K562 (cell line): ENCODE results near the gene IGLON5. TPM values are rescaled to one million over a fixed set of nuclear protein-coding genes. Genes with fewer than 3 reads are reported as not detected.

Experiments used
- HDAC1 ChIP-seq, 2 experiments: fragments of 450-650 bp; IDR thresholded peaks; 2 replicates each; pipeline ENCODE4 v1.6.1; 2016 to 2017; ENCODE audit warnings: inconsistent platforms in 1 of 2, mild to moderate bottlenecking in 1 of 2, moderate library complexity in 1 of 2
- HOXB6 ChIP-seq: fragments of 250-450 bp; sonication (Bioruptor Pico); IDR thresholded peaks from 2 replicates; pipeline ENCODE4 v1.5.1; 2022; ENCODE audit warnings: mild to moderate bottlenecking, borderline replicate concordance
- KLF13 ChIP-seq: fragments of 450-650 bp; IDR thresholded peaks from 2 replicates; pipeline ENCODE4 v1.6.1; 2016; ENCODE audit warnings: missing genetic modification characterization, low read depth, mild to moderate bottlenecking, missing compliant biosample characterization, moderate library complexity, borderline replicate concordance
- MCM5 ChIP-seq: fragments of 450-650 bp; IDR thresholded peaks from 2 replicates; pipeline ENCODE4 v1.6.1; 2016; ENCODE audit warnings: low read depth
- NR2C1 ChIP-seq, 2 experiments: fragments of 450-650 bp; IDR thresholded peaks; 2 replicates each; pipeline ENCODE4 v1.6.1; 2017; ENCODE audit warnings: mild to moderate bottlenecking in 2 of 2, antibody characterized with exemption in 1 of 2, inconsistent platforms in 1 of 2, missing compliant biosample characterization in 1 of 2, missing genetic modification characterization in 1 of 2
- RB1 ChIP-seq: fragments of 450-650 bp; IDR thresholded peaks from 2 replicates; pipeline ENCODE4 v1.6.1; 2017; ENCODE audit warnings: low read depth, mild to moderate bottlenecking
- SAP30 ChIP-seq: fragments of 200-600 bp; sonication (generic); IDR thresholded peaks from 2 replicates; pipeline ENCODE4 v1.6.1; 2012; ENCODE audit warnings: borderline replicate concordance, low read depth, mild to moderate bottlenecking, moderate library complexity, low read length, control low read depth, inconsistent platforms; ENCODE audit not compliant: insufficient read depth, poor library complexity, severe bottlenecking
- ZKSCAN3 ChIP-seq: fragments of 250-450 bp; sonication (Bioruptor Pico); IDR thresholded peaks from 2 replicates; pipeline ENCODE4 v1.4.0; 2020
- ZNF644 ChIP-seq: fragments of 200-800 bp; sonication (Bioruptor generic); IDR thresholded peaks from 2 replicates; pipeline ENCODE4 v1.6.1; 2016; ENCODE audit warnings: low read depth, missing genetic modification characterization, missing compliant biosample characterization
- polyA plus RNA-seq, 8 experiments: library from polyadenylated mRNA; depleted of rRNA in 4 of 8; stranded (reverse) in 5 of 8; unstranded in 3 of 8; fragments of >200 nt; fragmentation: Nextera tagmentation in 2 of 8; fragmentation: Illumina TruSeq in 1 of 8; extraction: Ambion mirVana in 2 of 8; extraction: Trizol in 1 of 8; gene quantifications; 2 replicates each; pipeline versions ENCODE4 v1.2.1 to v1.2.3, GENCODE V29; 2011 to 2014; ENCODE audit warnings: inconsistent platforms in 1 of 8, missing spikeins in 1 of 8
- total RNA-seq, 7 experiments: library from RNA; depleted of rRNA in 6 of 7; stranded (reverse); fragments of >200 nt in 6 of 7; fragmentation: Illumina TruSeq in 2 of 7; extraction: Trizol in 2 of 7; gene quantifications; 2 replicates each; pipeline versions ENCODE4 v1.2.1 to v1.2.3, GENCODE V29; 2011 to 2021; ENCODE audit warnings: low replicate concordance in 1 of 7
- TF ChIP-seq, protein P1 (sequence below): fragments of 450-650 bp; IDR thresholded peaks from 2 replicates; pipeline ENCODE4 v1.6.1; 2016; ENCODE audit warnings: borderline replicate concordance
- TF ChIP-seq, protein P2 (sequence below): sonication (generic); formaldehyde crosslinking; IDR thresholded peaks from 2 replicates; pipeline ENCODE4 v1.9.0; 2022; ENCODE audit warnings: mild to moderate bottlenecking, missing genetic modification reagents
- TF ChIP-seq, protein P3 (sequence below): fragments of 450-650 bp; conservative IDR thresholded peaks from 2 replicates; pipeline ENCODE4 v1.6.1; 2016; ENCODE audit warnings: missing genetic modification characterization, low read depth, mild to moderate bottlenecking, missing compliant biosample characterization, moderate library complexity
- TF ChIP-seq, protein P4 (sequence below): sonication (generic); formaldehyde crosslinking; IDR thresholded peaks from 2 replicates; pipeline ENCODE4 v1.8.0; 2022; ENCODE audit warnings: missing genetic modification reagents, mild to moderate bottlenecking, borderline replicate concordance
- TF ChIP-seq, protein P5 (sequence below): fragments of 450-650 bp; IDR thresholded peaks from 2 replicates; pipeline ENCODE4 v1.6.1; 2016; ENCODE audit warnings: low read depth, mild to moderate bottlenecking, moderate library complexity
- TF ChIP-seq, protein P6 (sequence below): fragments of 450-650 bp; IDR thresholded peaks from 2 replicates; pipeline ENCODE4 v1.6.1; 2017; ENCODE audit warnings: antibody characterized with exemption, mild to moderate bottlenecking

Gene IGLON5
- total and polyA plus RNA-seq, 9 of the 15 experiments (the other 6 are each of a cell fraction or from before 2014, with no cell fraction given): 0.03 to 0.22 (median 0.14) TPM; not detected in 2

DNA sequence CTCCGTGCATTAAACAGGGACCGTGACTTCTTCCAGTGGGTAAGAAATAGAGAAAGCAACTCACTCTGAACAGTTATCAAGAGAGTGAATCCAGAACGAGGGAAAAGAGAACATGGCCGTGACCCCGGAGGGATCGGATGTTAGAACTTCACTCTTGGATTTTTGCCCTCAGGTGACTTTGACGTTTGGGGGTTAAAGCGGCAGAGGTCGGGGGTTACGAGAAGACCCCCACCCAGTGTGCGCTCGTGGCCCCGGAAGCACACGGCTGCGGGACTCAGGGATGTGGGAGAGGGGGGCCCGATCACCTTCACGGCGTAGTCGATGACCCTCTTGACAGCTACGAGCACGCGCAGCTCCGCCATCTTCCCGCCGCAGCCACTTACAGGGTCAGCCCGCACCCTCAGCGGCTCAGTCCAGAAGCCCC is 54.5 kb downstream of the IGLON5 start, which contains the start of gene ETFB (continued):
- TF ChIP-seq, protein P1, sequence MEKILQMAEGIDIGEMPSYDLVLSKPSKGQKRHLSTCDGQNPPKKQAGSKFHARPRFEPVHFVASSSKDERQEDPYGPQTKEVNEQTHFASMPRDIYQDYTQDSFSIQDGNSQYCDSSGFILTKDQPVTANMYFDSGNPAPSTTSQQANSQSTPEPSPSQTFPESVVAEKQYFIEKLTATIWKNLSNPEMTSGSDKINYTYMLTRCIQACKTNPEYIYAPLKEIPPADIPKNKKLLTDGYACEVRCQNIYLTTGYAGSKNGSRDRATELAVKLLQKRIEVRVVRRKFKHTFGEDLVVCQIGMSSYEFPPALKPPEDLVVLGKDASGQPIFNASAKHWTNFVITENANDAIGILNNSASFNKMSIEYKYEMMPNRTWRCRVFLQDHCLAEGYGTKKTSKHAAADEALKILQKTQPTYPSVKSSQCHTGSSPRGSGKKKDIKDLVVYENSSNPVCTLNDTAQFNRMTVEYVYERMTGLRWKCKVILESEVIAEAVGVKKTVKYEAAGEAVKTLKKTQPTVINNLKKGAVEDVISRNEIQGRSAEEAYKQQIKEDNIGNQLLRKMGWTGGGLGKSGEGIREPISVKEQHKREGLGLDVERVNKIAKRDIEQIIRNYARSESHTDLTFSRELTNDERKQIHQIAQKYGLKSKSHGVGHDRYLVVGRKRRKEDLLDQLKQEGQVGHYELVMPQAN: 0 out of 2 replicates have a peak, but pooled peaks have one; percentile 56
- TF ChIP-seq MCM5 (no peak), ZNF644 (no peak), SAP30 (peak; percentile 66), ZKSCAN3 (CRISPR knock-in tag) (no peak), KLF13 (tag) (no peak), RB1 (peak; percentile 27; the same call in 1 of the 2 replicates), HOXB6 (CRISPR knock-in tag) (no peak), NR2C1 (IDR thresholded peaks at IDR 0.05) (peak; percentile 77), NR2C1 (tag; IDR thresholded peaks at IDR 0.05) (peak; percentile 85), HDAC1 (IDR thresholded peaks at IDR 0.05) (peak in 1 of 2 experiments; percentile 51; a peak in 2 of 4 replicates)
- TF ChIP-seq, protein P2, sequence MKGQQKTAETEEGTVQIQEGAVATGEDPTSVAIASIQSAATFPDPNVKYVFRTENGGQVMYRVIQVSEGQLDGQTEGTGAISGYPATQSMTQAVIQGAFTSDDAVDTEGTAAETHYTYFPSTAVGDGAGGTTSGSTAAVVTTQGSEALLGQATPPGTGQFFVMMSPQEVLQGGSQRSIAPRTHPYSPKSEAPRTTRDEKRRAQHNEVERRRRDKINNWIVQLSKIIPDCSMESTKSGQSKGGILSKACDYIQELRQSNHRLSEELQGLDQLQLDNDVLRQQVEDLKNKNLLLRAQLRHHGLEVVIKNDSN (CRISPR knock-in tag): no peak; the same call in 1 of the 2 replicates
- TF ChIP-seq, protein P3, sequence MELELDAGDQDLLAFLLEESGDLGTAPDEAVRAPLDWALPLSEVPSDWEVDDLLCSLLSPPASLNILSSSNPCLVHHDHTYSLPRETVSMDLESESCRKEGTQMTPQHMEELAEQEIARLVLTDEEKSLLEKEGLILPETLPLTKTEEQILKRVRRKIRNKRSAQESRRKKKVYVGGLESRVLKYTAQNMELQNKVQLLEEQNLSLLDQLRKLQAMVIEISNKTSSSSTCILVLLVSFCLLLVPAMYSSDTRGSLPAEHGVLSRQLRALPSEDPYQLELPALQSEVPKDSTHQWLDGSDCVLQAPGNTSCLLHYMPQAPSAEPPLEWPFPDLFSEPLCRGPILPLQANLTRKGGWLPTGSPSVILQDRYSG (tag): no peak
- TF ChIP-seq, protein P4, sequence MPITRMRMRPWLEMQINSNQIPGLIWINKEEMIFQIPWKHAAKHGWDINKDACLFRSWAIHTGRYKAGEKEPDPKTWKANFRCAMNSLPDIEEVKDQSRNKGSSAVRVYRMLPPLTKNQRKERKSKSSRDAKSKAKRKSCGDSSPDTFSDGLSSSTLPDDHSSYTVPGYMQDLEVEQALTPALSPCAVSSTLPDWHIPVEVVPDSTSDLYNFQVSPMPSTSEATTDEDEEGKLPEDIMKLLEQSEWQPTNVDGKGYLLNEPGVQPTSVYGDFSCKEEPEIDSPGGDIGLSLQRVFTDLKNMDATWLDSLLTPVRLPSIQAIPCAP: no peak
- TF ChIP-seq, protein P5, sequence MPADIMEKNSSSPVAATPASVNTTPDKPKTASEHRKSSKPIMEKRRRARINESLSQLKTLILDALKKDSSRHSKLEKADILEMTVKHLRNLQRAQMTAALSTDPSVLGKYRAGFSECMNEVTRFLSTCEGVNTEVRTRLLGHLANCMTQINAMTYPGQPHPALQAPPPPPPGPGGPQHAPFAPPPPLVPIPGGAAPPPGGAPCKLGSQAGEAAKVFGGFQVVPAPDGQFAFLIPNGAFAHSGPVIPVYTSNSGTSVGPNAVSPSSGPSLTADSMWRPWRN: no peak
- TF ChIP-seq, protein P6, sequence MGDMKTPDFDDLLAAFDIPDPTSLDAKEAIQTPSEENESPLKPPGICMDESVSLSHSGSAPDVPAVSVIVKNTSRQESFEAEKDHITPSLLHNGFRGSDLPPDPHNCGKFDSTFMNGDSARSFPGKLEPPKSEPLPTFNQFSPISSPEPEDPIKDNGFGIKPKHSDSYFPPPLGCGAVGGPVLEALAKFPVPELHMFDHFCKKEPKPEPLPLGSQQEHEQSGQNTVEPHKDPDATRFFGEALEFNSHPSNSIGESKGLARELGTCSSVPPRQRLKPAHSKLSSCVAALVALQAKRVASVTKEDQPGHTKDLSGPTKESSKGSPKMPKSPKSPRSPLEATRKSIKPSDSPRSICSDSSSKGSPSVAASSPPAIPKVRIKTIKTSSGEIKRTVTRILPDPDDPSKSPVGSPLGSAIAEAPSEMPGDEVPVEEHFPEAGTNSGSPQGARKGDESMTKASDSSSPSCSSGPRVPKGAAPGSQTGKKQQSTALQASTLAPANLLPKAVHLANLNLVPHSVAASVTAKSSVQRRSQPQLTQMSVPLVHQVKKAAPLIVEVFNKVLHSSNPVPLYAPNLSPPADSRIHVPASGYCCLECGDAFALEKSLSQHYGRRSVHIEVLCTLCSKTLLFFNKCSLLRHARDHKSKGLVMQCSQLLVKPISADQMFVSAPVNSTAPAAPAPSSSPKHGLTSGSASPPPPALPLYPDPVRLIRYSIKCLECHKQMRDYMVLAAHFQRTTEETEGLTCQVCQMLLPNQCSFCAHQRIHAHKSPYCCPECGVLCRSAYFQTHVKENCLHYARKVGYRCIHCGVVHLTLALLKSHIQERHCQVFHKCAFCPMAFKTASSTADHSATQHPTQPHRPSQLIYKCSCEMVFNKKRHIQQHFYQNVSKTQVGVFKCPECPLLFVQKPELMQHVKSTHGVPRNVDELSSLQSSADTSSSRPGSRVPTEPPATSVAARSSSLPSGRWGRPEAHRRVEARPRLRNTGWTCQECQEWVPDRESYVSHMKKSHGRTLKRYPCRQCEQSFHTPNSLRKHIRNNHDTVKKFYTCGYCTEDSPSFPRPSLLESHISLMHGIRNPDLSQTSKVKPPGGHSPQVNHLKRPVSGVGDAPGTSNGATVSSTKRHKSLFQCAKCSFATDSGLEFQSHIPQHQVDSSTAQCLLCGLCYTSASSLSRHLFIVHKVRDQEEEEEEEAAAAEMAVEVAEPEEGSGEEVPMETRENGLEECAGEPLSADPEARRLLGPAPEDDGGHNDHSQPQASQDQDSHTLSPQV: peak; percentile 80
